ENCODE results near the gene LRCH1.

LRCH1 gene

GRCh38 chr13:46535002-46535401 lies 18.0 kb upstream of the LRCH1 start:
- DNase-seq, result no peak

GRCh38 chr13:46535825-46536224 lies 17.1 kb upstream of the LRCH1 start:
- DNase-seq, result peak in 3 of 4 experiments; percentile 27 to 70 (median 68)

- no peak for DNase-seq
Measured at GRCh38 chr13:46536341-46536740, 16.6 kb upstream of the LRCH1 start.

GRCh38 chr13:46539231-46539630 lies 13.7 kb upstream of the LRCH1 start:
- no peak for DNase-seq

- DNase-seq, result no peak
Measured at GRCh38 chr13:46541210-46541609, 11.8 kb upstream of the LRCH1 start.

- DNase-seq, result no peak
Measured at GRCh38 chr13:46542833-46543232, 10.1 kb upstream of the LRCH1 start.

GRCh38 chr13:46543287-46543686 lies 9.7 kb upstream of the LRCH1 start:
- DNase-seq, result peak; percentile 19 to 57 (median 51)

- no peak for DNase-seq
Measured at GRCh38 chr13:46544208-46544607, 8.8 kb upstream of the LRCH1 start.

GRCh38 chr13:46544811-46545210 lies 8.2 kb upstream of the LRCH1 start:
- DNase-seq, result no peak

- DNase-seq, result no peak
Measured at GRCh38 chr13:46546084-46546768, 6.7 kb upstream of the LRCH1 start.

GRCh38 chr13:46550822-46551221 lies 2.1 kb upstream of the LRCH1 start:
- no peak for DNase-seq

- peak; percentile 81 to 91 (median 86) for DNase-seq
Measured at GRCh38 chr13:46551410-46552302, 1.3 kb upstream of the LRCH1 start.

GRCh38 chr13:46552303-46552682 lies 677 bp upstream of the LRCH1 start:
- DNase-seq, result no peak

- no peak for DNase-seq
Measured at GRCh38 chr13:46553521-46553885, 533 bp downstream of the LRCH1 start.

- DNase-seq, result peak; percentile 83 to 91 (median 88)
Measured at GRCh38 chr13:46553886-46554858, 1.2 kb downstream of the LRCH1 start.

GRCh38 chr13:46554951-46555350 lies 2.0 kb downstream of the LRCH1 start:
- DNase-seq, result peak in 2 of 4 experiments; percentile 32 to 38

- DNase-seq, result no peak
Measured at GRCh38 chr13:46555722-46556417, 2.9 kb downstream of the LRCH1 start.

GRCh38 chr13:46556418-46556779 lies 3.4 kb downstream of the LRCH1 start:
- no peak for DNase-seq

- no peak for DNase-seq
Measured at GRCh38 chr13:46559272-46559805, 6.4 kb downstream of the LRCH1 start.

GRCh38 chr13:46560778-46561177 lies 7.8 kb downstream of the LRCH1 start:
- no peak for DNase-seq

GRCh38 chr13:46561286-46561685 lies 8.3 kb downstream of the LRCH1 start:
- DNase-seq, result no peak

- DNase-seq, result no peak
Measured at GRCh38 chr13:46561691-46562090, 8.7 kb downstream of the LRCH1 start.

Data from suppressor macrophage (primary cell).